NB4 (cell line): ENCODE results near the gene DHCR24.

Experiments
- CTCF ChIP-seq: IDR thresholded peaks from one replicate; pipeline ENCODE4 v1.5.1; 2012; ENCODE audit warnings: low read depth, low read length
- MAX ChIP-seq: IDR thresholded peaks from 2 replicates; pipeline ENCODE4 v1.6.1; 2011; ENCODE audit warnings: low read depth, low read length

GRCh38 chr1:54850737-54851136 is 36.3 kb downstream of the DHCR24 start:
- TF ChIP-seq CTCF (no peak), MAX (peak; percentile 23; the same call in 1 of the 2 replicates)
